Breast epithelium (tissue), 3 donors: ENCODE measurements around the gene POLR2I.

Source experiments
- CTCF ChIP-seq, 3 donors: fragments of 450-650 bp; IDR thresholded peaks; one replicate each; pipeline ENCODE4 v1.5.1; 2016 to 2017; ENCODE audit warnings: antibody characterized with exemption in 3 of 3, mild to moderate bottlenecking in 3 of 3, moderate library complexity in 3 of 3
- POLR2A ChIP-seq: fragments of 450-650 bp; IDR thresholded peaks from one replicate; pipeline ENCODE4 v1.6.1; 2016; ENCODE audit warnings: antibody characterized with exemption, mild to moderate bottlenecking, moderate library complexity
- POLR2AphosphoS5 ChIP-seq, 3 donors: sonication (generic); formaldehyde crosslinking; IDR thresholded peaks; one replicate each; pipeline ENCODE4 v1.6.1; 2017; ENCODE audit warnings: antibody characterized with exemption in 3 of 3

- TF ChIP-seq CTCF (IDR thresholded peaks at IDR 0.05) (no peak), POLR2AphosphoS5 (IDR thresholded peaks at IDR 0.05) (no peak), POLR2A (no peak)
These were observed 28.3 kb downstream of the POLR2I start for GRCh38 chr19:36086326-36086725.
